HG03354 (cell line): Measurements from ENCODE around the gene ERP29.
"Not testable (repeated sequence)": the region's sequence is repeated elsewhere in the genome, so short reads cannot be mapped to it uniquely, and the experiment has no call there.

Experiments used
- ATAC-seq: cut with Tn5 transposase; IDR thresholded peaks from one replicate; pipeline ENCODE4 v1.9.1; 2021; ENCODE audit warnings: mild to moderate bottlenecking; ENCODE audit not compliant: unreplicated experiment, poor library complexity, severe bottlenecking

Gene ERP29

GRCh38 chr12:111999129-111999528 is 14.1 kb upstream of the ERP29 start:
- not testable (repeated sequence) for ATAC-seq

DNA sequence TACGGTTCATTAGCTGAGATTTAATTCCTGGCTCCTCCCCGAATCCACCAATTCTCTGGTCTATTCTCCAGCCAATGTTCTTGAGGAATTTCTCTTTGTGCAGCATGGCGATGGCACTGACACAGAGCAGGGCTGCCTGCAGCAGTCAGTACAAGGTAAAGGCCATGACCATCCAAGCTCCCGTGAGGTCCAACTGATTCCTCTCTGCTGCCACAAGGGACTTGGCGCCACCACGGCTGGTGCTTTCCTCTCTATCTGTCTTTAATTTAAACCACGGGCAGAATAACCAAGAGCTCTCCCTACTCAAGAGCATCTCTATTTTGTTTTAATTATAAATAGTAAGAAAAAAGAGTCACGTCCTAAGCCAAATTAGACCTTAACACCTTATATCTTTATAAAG is 12.4 kb upstream of the ERP29 start:
- ATAC-seq = no peak

- no peak for ATAC-seq
These were observed 11.7 kb upstream of the ERP29 start for GRCh38 chr12:112001576-112001975.

DNA sequence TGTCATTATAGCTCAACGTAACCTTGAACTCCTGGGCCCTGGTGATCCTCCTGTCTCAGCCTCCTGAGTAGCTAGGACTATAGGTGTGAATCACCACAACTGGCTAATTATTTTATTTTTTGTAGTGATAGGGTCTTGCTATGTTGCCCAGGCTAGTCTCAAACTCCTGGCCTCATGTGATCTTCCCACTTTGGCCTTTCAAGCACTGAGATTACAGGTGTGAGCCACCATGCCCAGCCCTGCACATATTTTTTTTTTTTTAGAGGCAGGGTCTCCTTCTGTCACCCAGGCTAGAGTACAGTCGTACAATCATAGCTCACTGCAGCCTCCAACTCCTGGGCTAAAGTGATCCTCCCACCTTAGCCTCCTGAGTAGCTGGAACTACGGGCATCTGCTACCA is 9.2 kb upstream of the ERP29 start:
- no peak for ATAC-seq

- ATAC-seq = no peak
These were observed 7.5 kb upstream of the ERP29 start for GRCh38 chr12:112005419-112006395.

DNA sequence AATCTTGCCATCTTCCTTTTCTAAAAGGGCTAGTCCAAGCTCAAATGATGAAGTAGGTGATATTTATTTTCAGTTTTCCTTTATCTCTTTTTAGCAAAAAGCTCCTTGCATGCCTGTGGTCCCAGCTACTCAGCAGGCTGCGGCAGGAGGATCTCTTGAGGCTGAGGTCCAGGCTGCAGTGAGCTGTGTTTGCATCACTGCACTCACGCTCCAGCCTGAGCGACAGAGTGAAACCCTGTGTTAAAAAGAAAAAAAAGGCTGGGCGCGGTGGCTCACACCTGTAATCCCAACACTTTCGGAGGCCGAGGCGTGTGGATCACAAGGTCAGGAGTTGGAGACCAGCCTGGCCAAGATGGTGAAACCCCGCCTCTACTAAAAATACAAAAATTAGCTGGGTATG is 5.3 kb upstream of the ERP29 start:
- ATAC-seq = no peak

DNA sequence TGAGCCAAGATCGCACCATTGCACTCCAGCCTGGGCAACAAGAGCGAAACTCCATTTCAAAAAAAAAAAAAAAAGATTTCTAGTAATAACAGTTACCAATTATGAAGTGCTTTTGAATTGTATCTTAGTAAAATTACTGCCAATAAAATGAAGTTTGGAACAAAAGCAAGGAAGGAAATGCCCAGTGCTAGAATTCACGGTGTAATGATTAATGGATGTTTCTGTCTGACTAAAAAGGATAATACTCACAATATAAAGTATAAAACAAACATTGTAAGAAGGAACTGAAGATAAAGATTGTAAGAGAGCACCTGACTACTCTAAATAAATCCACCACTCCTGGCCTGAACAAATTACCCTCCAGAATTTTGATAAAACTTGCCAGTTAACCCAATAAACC is 4.3 kb upstream of the ERP29 start:
- no peak for ATAC-seq

- ATAC-seq = not testable (repeated sequence)
These were observed 3.6 kb upstream of the ERP29 start for GRCh38 chr12:112009596-112009995.

DNA sequence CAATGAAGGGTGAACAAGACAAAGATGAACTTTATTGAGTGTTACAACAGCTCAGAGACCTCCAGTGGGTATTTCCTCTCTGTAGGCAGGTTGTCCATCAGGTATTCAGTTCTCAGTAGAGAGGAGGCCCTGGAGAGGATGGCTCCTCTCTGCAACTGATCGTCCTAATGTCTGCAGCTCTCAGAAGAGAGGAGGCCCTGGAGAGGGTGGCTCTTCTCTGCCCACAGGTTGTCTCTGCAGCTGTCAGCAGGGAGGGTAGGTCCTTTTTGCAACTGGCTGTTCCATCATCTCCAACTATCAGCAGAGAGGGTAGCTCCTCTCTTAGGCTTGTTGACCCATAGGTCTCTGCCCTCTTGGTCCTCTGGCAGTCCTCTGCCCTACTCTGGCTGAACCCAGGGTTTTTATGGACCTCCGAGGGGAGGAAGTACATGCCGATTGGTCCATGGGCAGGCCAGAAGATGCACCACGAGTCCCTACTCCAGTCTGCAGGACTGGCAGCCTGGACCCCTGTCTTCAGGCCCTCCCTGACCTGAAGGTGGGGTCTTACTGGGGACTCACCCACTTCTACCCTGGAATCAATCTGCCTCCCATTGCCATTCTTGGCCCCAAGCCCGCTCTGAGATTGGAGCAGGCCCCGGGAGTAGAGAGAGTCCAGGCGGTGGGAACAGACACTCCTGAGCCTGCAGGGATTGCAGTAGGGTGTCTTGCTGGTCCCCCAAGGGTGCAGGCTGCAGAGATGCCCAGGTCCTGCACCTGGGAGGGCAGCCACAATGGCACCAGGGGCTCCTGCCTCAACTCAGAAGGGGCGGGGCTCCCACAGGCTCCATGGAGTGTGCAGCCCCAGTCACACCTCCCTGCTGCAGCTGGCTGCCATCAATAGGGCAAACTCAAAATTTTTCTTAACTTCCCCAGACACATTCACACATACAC is 2.5 kb upstream of the ERP29 start:
- no peak for ATAC-seq

DNA sequence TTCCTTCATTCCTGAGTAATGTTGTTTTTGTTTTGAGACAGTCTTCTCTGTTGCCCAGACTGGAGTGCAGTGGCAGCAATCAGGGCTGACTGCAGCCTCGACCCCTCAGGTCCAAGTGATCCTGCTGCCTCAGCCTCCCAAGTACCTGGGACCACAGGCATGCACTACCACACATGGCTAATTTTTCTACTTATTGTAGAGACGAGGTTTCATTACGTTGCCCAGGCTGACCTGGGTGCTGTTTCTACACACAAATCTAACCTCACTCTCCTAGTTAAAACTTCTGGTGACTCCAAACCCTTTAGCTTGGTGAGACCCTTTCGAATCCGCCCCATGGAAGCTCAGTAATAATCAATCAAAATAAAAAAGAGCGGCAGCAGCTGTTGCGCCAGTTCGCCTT is 1.5 kb upstream of the ERP29 start:
- ATAC-seq = no peak

DNA sequence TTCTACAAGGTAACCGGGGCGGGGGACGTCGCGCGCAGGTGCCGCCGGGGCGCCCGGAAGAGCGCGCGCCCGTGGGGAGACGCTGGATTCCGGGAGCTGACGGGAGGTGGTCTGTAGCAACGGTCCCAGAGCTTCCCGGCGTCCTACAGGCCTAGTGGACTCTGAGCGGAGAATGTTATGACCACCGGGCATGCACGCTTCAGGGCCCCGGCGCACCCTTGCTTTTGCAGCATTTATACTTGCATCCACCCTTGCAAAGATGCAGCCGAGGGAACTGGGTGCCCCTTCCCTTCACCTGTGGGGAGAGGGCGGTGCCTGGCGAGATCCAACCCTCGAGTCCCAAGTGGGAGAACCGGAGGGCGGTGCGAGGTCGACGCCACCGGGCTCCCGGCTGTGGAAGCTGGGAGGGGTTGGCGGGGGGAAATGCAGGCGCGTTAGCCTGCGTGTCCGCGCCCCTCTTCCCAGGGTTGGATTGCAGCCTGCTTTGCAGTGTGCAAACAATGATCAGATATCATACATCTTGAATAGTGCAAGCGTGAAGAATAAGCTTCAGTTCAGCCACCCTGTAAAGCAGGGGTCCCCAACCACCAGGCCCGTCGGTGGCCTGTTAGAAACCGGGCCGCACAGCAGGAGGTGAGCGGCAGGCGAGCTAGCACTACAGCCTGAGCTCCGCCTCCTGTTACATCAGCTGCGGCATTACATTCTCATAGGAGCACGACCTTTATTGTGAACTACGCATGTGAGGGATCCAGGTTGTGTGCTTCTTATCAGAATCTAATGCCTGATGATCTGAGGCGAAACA is 576 bp downstream of the ERP29 start:
- peak; percentile 36 for ATAC-seq

DNA sequence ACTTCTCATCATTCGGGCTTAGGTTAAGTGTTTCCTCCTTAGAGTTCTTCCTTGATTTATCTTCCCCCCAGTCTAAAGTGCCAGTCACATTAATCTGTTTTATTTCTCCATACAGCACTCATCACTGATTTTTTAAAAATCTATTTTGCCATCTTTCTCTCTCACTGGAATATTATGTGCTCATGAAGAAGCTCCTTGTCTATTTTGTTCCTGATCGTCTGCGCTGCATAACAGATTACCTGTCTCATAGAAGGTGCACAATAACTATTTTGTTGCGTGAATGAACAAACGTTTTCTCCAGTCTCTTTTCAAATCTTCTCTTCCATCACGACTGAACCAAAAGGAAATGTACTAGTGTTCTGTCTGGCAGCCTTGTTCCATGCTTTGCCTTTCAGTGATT is 2.7 kb downstream of the ERP29 start:
- ATAC-seq = no peak

GRCh38 chr12:112017041-112017440 is 3.8 kb downstream of the ERP29 start:
- ATAC-seq = no peak

DNA sequence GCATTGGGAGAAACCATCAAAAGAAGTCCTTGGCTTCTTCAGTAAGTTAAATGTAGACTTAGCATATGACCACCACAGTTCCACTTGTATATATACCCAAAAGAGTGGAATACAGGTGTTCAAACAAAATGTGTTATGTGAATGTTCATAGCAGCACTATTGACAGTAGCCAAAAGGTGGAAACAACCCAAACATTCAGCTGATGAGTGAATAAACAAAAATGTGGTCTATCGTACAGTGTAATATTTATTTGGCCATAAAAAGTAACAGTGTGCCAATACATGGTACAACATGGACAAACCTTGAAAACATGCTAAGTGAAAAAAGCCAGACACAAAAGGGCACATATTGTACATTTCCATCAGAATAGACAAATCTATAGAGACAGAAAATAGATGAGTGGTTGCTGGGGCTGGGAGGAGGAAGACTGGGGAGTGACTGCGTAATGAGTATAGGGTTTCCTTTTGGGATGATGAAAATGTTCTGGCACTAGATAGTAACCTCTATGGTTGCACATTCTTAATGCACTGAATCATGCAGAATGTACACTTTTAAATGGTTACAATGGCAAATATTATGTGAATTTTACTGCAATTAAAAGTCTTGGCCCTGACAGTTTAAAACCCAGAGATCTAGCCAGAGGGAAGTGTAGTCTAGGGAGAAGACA is 5.5 kb downstream of the ERP29 start:
- ATAC-seq = no peak

DNA sequence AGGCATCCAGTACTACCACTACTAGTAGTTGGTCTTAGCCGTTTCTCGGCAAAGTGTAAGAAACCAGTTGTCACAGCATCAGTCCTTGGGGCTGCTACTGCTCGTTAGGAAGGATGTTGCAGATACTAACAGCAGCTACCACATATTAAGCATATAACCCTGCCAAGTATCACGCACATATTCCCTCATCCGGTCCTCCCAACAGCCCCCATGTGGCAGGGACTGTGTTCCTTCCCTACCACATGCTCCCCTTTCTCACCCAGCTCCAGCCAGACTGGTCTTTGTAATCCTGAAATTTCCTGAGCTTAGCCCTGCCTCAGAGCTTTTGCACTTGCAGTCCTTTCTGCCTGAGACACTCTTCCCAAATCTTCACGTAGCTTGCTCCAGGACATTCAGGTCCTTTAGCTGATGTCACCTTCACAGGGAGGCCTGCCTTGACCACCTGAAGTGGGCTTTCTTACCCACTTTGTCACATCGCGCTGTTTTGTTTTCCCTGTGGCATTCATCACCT is 7.8 kb downstream of the ERP29 start:
- no peak for ATAC-seq

GRCh38 chr12:112022241-112023016 is 9.2 kb downstream of the ERP29 start:
- ATAC-seq = no peak

GRCh38 chr12:112023759-112024396 is 10.7 kb downstream of the ERP29 start:
- no peak for ATAC-seq

DNA sequence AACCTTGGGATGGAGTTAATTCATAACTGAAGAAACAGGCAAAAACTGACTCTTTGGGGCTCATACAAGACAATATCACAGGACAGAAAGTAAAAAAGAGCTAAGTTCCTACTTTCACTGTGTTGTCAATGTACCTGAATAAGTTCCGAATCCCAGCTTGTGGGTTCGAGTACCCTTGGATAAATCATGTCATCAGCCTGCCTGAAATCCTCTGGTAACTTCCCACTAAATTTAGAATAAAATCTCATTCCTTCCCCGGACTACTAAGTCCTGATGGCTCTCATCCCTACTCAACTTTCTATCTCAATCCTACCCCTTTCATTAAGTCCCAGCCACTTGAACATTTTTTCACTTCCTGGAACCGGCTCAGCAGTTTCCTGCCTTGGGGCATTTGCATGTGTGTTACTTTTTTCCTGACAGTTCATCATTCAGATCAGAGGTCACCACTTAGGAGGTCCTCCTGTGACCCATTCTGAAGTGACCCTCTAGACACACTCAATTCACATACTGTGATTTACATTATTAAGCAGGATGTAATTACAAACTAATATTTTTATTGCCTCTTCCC is 12.7 kb downstream of the ERP29 start:
- no peak for ATAC-seq
